Astrocyte (in vitro differentiated cells and primary cell): ENCODE results near the gene CBLN3. TPM values are rescaled to one million over a fixed set of nuclear protein-coding genes. Genes with fewer than 3 reads are reported as not detected.

ENCODE experiments used
- DNase-seq: peaks from one replicate; pipeline ENCODE4 v3.0.0-alpha.2; 2010; ENCODE audit warnings: low read depth
- FAIRE-seq: peaks from 2 replicates; lab custom pipeline; 2011; peaks lifted over from hg19 to GRCh38; lab: Jason Lieb, UNC
- H2AFZ ChIP-seq: 2 replicates; pipeline ENCODE4 v1.6.0; 2012; ENCODE audit warnings: low read depth, low read length, inconsistent platforms
- H3K27ac ChIP-seq: 2 replicates; pipeline ENCODE4 v1.5.1; 2011; ENCODE audit warnings: low read depth, low read length, inconsistent platforms
- H3K27me3 ChIP-seq: 2 replicates; pipeline ENCODE4 v1.6.0; 2011; ENCODE audit warnings: low read length, inconsistent platforms; ENCODE audit not compliant: insufficient read depth
- H3K36me3 ChIP-seq: 2 replicates; pipeline ENCODE4 v1.5.1; 2011; ENCODE audit warnings: low read length, inconsistent platforms; ENCODE audit not compliant: insufficient read depth
- H3K4me1 ChIP-seq: 2 replicates; pipeline ENCODE4 v1.5.1; 2011; ENCODE audit warnings: low read length, inconsistent platforms; ENCODE audit not compliant: insufficient read depth
- H3K4me2 ChIP-seq: 2 replicates; pipeline ENCODE4 v1.6.0; 2012; ENCODE audit warnings: low read length, inconsistent platforms
- H3K4me3 ChIP-seq: 2 replicates; pipeline ENCODE4 v1.5.1; 2011; ENCODE audit warnings: low read depth, mild to moderate bottlenecking, low read length, inconsistent platforms; ENCODE audit not compliant: insufficient read depth
- H3K79me2 ChIP-seq: 2 replicates; pipeline ENCODE4 v1.6.0; 2012; ENCODE audit warnings: mild to moderate bottlenecking, low read length, inconsistent platforms; ENCODE audit not compliant: insufficient read depth
- H3K9ac ChIP-seq: 2 replicates; pipeline ENCODE4 v1.6.0; 2012; ENCODE audit warnings: mild to moderate bottlenecking, low read length, inconsistent platforms
- H3K9me3 ChIP-seq: 2 replicates; pipeline ENCODE4 v1.5.1; 2012; ENCODE audit warnings: low read depth, mild to moderate bottlenecking, low read length, inconsistent platforms; ENCODE audit not compliant: insufficient read depth
- H4K20me1 ChIP-seq: 2 replicates; pipeline ENCODE4 v1.6.0; 2012; ENCODE audit warnings: low read length, inconsistent platforms; ENCODE audit not compliant: insufficient read depth
- H3K27ac Mint-ChIP-seq: one replicate; pipeline ENCODE4 v1.8.0; 2021; ENCODE audit warnings: mild to moderate bottlenecking, mixed read lengths; ENCODE audit not compliant: unreplicated experiment
- H3K27me3 Mint-ChIP-seq: one replicate; pipeline ENCODE4 v1.8.0; 2021; ENCODE audit warnings: low read depth, mixed read lengths; ENCODE audit not compliant: unreplicated experiment
- H3K36me3 Mint-ChIP-seq: one replicate; pipeline ENCODE4 v1.8.0; 2021; ENCODE audit warnings: low read depth, mixed read lengths; ENCODE audit not compliant: unreplicated experiment
- H3K4me1 Mint-ChIP-seq: one replicate; pipeline ENCODE4 v1.8.0; 2021; ENCODE audit warnings: low read depth, mixed read lengths; ENCODE audit not compliant: unreplicated experiment
- H3K4me3 Mint-ChIP-seq: one replicate; pipeline ENCODE4 v1.8.0; 2021; ENCODE audit warnings: mild to moderate bottlenecking, moderate library complexity, mixed read lengths; ENCODE audit not compliant: unreplicated experiment
- H3K9me3 Mint-ChIP-seq: one replicate; pipeline ENCODE4 v1.8.0; 2021; ENCODE audit warnings: mild to moderate bottlenecking, mixed read lengths; ENCODE audit not compliant: unreplicated experiment
- EZH2 ChIP-seq: IDR thresholded peaks from 2 replicates; pipeline ENCODE4 v1.6.1; 2012; ENCODE audit warnings: mild to moderate bottlenecking, low read length, inconsistent platforms; ENCODE audit not compliant: insufficient read depth
- total RNA-seq: library from RNA; stranded (reverse); gene quantifications from 2 replicates; pipeline ENCODE4 v1.2.1, GENCODE V29; 2021
- TF ChIP-seq, protein P1 (sequence below): IDR thresholded peaks from 2 replicates; pipeline ENCODE4 v1.5.1; 2011; ENCODE audit warnings: low read depth, mild to moderate bottlenecking, inconsistent platforms, low read length, moderate library complexity; ENCODE audit not compliant: insufficient read depth

The CBLN3 gene
- total RNA-seq, 1 donor from 2014 or later, result 3.9 TPM

DNA sequence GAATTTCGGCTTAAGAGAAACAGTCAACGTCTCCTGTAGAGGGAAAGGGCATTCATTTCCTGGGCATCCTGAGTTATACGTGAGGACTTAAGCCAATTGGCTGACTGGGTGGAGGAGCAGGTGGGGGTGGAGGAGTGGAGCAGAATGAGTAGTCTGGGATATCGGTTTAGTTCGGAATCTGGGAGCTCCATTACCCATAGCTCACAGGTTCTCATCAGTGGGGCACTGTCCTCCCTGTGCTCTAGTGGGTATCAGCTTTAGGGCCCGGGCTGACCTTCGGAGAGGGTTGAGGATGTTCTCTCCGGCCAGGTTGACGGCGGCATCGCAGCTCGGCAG lies 12.4 kb upstream of the CBLN3 start:
- FAIRE-seq, result no peak
- Histone ChIP-seq H2AFZ (peak overlapping the region; percentile 77), H3K4me3 (peak overlapping the region; percentile 81), H3K79me2 (peaks cover 32% of the 10 kb centered on the region), H3K27me3 (no peaks in the 10 kb centered on the region), H3K4me1 (peaks cover 12% of the 10 kb centered on the region), H3K27ac (peak overlapping the region; percentile 98), H4K20me1 (peaks cover 29% of the 10 kb centered on the region), H3K36me3 (peaks cover 25% of the 10 kb centered on the region), H3K9me3 (no peaks in the 10 kb centered on the region), H3K4me2 (peak overlapping the region; percentile 99), H3K9ac (peak overlapping the region; percentile 99)
- TF ChIP-seq, protein P1, sequence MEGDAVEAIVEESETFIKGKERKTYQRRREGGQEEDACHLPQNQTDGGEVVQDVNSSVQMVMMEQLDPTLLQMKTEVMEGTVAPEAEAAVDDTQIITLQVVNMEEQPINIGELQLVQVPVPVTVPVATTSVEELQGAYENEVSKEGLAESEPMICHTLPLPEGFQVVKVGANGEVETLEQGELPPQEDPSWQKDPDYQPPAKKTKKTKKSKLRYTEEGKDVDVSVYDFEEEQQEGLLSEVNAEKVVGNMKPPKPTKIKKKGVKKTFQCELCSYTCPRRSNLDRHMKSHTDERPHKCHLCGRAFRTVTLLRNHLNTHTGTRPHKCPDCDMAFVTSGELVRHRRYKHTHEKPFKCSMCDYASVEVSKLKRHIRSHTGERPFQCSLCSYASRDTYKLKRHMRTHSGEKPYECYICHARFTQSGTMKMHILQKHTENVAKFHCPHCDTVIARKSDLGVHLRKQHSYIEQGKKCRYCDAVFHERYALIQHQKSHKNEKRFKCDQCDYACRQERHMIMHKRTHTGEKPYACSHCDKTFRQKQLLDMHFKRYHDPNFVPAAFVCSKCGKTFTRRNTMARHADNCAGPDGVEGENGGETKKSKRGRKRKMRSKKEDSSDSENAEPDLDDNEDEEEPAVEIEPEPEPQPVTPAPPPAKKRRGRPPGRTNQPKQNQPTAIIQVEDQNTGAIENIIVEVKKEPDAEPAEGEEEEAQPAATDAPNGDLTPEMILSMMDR, result no peak
- no peak for TF ChIP-seq EZH2
- peaks cover 3% of the 10 kb centered on the region for H3K4me1 Mint-ChIP-seq
- H3K36me3 Mint-ChIP-seq, result peaks cover 9% of the 10 kb centered on the region
- DNase-seq, result peak; percentile 49
- H3K9me3 Mint-ChIP-seq, result no peaks in the 10 kb centered on the region
- no peaks in the 10 kb centered on the region for H3K27me3 Mint-ChIP-seq
- peak overlapping the region; percentile 100 for H3K27ac Mint-ChIP-seq
- peak overlapping the region; percentile 96 for H3K4me3 Mint-ChIP-seq

DNA sequence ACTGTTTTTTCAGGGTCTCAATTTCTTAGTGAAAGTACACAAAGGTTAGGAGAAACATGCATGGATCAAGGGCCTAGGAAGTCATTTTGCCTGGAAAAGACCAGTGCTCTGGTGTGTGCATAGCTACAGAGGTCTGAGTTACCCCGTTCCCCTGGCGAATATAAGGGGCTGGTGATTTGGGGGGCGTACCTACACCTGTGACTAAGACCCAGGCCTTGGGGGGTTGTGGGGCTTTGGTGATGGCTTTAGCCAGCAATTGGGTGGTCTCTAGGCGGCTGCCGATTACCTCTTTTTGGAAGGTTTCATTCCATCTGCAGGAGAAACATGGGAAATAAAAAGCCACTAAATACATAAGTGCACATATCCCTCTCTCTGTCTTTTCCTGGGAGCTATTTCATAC lies 12.0 kb upstream of the CBLN3 start:
- H3K36me3 Mint-ChIP-seq, result peaks cover 9% of the 10 kb centered on the region
- peak overlapping the region; percentile 99 for H3K4me2 ChIP-seq
- peaks cover 3% of the 10 kb centered on the region for H3K4me1 Mint-ChIP-seq
- peaks cover 32% of the 10 kb centered on the region for H3K79me2 ChIP-seq
- H4K20me1 ChIP-seq, result peaks cover 33% of the 10 kb centered on the region
- peaks cover 12% of the 10 kb centered on the region for H3K4me1 ChIP-seq
- no peaks in the 10 kb centered on the region for H3K9me3 Mint-ChIP-seq
- no peak overlapping the region for H2AFZ ChIP-seq
- peak overlapping the region; percentile 96 for H3K4me3 Mint-ChIP-seq
- DNase-seq (no peak), FAIRE-seq (no peak)
- H3K27me3 ChIP-seq, result no peaks in the 10 kb centered on the region
- peak overlapping the region; percentile 98 for H3K27ac ChIP-seq
- TF ChIP-seq EZH2, result no peak
- TF ChIP-seq, protein P1, result no peak
- H3K9me3 ChIP-seq, result no peaks in the 10 kb centered on the region
- no peaks in the 10 kb centered on the region for H3K27me3 Mint-ChIP-seq
- peaks cover 25% of the 10 kb centered on the region for H3K36me3 ChIP-seq
- H3K9ac ChIP-seq, result peak overlapping the region; percentile 99
- H3K27ac Mint-ChIP-seq, result peak overlapping the region; percentile 100
- H3K4me3 ChIP-seq, result peak overlapping the region; percentile 81

DNA sequence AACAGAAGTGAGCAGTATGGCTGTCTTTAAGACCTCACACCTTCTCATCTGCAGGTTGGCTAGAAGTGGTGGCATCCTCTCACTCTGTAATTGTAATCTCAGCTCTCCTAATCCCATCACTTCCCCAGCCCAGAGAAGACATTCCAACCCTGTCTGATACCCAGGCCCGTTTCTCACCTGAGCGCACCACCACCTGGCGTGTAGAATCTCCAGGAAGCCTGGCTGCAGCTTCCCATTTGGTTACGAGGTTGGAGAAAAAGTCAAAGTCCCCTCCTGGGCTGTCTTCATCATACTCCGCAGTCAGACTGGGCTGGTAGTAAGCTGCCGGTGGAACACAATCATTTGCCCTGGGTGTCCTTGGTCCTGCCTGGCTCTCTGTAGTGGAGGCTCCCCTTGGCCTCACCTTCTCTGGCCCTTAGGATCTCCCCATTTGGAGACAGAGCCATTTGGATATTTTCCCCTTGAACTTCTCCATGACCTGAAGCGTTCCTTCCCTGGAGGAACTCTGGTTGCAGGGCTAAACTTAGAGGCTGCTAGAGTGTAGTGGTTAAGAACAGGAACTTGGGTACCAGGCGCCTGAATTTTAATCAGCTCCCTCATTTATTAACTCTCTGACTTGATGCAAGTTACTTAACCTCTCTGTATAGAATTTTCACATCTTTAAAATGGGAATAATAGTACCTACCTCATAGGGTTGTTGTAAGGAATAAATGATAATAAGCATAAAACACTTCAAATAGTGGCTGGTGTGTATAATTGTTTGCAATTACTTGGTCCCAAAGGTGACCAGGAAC lies 11.3 kb upstream of the CBLN3 start:
- peaks cover 32% of the 10 kb centered on the region for H3K79me2 ChIP-seq
- H3K4me3 Mint-ChIP-seq, result peak overlapping the region; percentile 96
- H3K4me1 ChIP-seq, result peaks cover 12% of the 10 kb centered on the region
- H3K9me3 Mint-ChIP-seq, result no peaks in the 10 kb centered on the region
- H3K36me3 Mint-ChIP-seq, result peaks cover 9% of the 10 kb centered on the region
- H3K27me3 Mint-ChIP-seq, result no peaks in the 10 kb centered on the region
- DNase-seq, result no peak
- peak overlapping the region; percentile 99 for H3K4me2 ChIP-seq
- no peak for FAIRE-seq
- H2AFZ ChIP-seq, result no peak overlapping the region
- H3K36me3 ChIP-seq, result peaks cover 25% of the 10 kb centered on the region
- H4K20me1 ChIP-seq, result peaks cover 39% of the 10 kb centered on the region
- H3K9me3 ChIP-seq, result no peaks in the 10 kb centered on the region
- H3K9ac ChIP-seq, result peak overlapping the region; percentile 99
- peaks cover 3% of the 10 kb centered on the region for H3K4me1 Mint-ChIP-seq
- H3K27me3 ChIP-seq, result no peaks in the 10 kb centered on the region
- TF ChIP-seq, protein P1, result no peak
- no peak for TF ChIP-seq EZH2
- no peak overlapping the region for H3K4me3 ChIP-seq
- no peak overlapping the region for H3K27ac ChIP-seq
- no peak overlapping the region for H3K27ac Mint-ChIP-seq
